22Rv1 (cell line): ENCODE data around the gene OSBPL2.

ENCODE experiments used
- H3K27ac ChIP-seq: fragments of 450-650 bp; 2 replicates; pipeline ENCODE4 v1.5.1; 2017
- ZFX ChIP-seq: fragments of 450-650 bp; IDR thresholded peaks from 2 replicates; pipeline ENCODE4 v1.6.1; 2017; ENCODE audit warnings: antibody characterized with exemption, borderline replicate concordance
- TF ChIP-seq, protein P1 (sequence below): fragments of 450-650 bp; IDR thresholded peaks from 2 replicates; pipeline ENCODE4 v1.5.1; 2017; ENCODE audit warnings: mild to moderate bottlenecking

The OSBPL2 gene

DNA sequence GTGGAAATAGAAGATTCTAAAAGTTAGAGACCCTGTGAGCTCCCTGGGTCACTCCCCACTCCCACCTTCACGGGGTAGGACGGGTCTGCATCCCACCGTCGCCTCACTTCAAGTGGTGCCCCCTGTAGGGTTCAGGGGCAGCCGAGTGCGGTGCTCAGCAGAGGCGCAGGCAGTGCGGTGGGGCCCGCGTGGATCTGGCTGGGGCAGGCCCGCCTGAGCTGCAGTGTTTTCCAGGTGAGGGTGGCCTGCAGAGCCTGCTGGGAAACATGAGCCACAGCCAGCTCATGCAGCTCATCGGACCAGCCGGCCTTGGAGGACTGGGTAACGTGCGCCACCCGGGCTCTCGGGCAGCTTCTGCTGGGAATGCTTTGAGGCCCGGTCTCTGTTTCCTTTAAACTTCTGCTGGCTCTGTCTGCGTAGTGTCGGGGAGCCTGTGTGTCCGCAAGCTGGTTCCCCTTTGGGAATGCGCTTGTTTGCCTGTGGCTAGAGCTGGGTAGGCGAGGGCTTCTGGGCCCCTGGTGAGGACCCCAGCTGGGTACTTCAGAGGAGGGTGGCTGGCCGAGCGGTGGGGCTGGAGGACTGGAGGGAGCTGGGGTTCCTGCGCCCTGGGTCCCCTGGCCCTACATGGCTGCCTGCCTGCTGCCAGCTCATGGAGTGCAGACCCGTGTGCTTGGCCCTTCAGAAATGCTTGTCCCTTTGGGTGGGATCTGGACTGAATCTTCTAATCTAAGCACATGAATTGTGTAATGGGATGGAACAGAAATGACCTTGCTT is 68.3 kb downstream of the OSBPL2 start:
- TF ChIP-seq ZFX = no peak
- TF ChIP-seq, protein P1, sequence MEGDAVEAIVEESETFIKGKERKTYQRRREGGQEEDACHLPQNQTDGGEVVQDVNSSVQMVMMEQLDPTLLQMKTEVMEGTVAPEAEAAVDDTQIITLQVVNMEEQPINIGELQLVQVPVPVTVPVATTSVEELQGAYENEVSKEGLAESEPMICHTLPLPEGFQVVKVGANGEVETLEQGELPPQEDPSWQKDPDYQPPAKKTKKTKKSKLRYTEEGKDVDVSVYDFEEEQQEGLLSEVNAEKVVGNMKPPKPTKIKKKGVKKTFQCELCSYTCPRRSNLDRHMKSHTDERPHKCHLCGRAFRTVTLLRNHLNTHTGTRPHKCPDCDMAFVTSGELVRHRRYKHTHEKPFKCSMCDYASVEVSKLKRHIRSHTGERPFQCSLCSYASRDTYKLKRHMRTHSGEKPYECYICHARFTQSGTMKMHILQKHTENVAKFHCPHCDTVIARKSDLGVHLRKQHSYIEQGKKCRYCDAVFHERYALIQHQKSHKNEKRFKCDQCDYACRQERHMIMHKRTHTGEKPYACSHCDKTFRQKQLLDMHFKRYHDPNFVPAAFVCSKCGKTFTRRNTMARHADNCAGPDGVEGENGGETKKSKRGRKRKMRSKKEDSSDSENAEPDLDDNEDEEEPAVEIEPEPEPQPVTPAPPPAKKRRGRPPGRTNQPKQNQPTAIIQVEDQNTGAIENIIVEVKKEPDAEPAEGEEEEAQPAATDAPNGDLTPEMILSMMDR = no peak
- 0 out of 2 replicates have a peak overlapping the region, but pooled peaks have one; percentile 18 for H3K27ac ChIP-seq

DNA sequence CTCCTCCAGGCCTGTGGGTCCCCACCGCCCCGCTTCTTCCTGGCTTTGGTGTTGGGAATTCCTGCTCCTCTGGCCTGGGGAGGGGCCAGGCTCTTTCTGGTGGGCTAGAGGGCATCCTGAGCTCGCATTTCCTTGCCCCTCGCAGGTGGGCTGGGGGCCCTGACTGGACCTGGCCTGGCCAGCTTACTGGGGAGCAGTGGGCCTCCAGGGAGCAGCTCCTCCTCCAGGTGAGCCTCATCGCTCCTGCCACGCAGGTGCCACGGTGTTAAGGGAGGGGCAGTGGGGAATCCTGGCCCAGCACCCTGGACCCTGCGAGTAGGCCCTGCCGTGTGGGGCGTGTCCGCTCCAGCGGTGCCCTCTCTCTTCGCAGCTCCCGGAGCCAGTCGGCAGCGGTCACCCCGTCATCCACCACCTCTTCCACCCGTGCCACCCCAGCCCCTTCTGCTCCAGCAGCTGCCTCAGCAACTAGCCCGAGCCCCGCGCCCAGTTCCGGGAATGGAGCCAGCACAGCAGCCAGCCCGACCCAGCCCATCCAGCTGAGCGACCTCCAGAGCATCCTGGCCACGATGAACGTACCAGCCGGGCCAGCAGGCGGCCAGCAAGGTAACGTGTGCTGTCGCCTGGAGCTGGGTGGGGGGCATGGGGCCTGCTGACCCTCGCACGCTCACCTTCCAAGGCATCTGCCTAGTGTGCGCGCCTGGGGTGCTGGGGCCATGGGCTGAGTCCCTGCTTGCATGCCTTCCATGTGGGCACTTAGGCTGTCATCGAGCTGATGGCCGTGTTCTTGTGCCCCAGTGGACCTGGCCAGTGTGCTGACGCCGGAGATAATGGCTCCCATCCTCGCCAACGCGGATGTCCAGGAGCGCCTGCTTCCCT is 69.1 kb downstream of the OSBPL2 start:
- 0 out of 2 replicates have a peak overlapping the region, but pooled peaks have one; percentile 18 for H3K27ac ChIP-seq
- TF ChIP-seq, protein P1 = no peak
- TF ChIP-seq ZFX = no peak

DNA sequence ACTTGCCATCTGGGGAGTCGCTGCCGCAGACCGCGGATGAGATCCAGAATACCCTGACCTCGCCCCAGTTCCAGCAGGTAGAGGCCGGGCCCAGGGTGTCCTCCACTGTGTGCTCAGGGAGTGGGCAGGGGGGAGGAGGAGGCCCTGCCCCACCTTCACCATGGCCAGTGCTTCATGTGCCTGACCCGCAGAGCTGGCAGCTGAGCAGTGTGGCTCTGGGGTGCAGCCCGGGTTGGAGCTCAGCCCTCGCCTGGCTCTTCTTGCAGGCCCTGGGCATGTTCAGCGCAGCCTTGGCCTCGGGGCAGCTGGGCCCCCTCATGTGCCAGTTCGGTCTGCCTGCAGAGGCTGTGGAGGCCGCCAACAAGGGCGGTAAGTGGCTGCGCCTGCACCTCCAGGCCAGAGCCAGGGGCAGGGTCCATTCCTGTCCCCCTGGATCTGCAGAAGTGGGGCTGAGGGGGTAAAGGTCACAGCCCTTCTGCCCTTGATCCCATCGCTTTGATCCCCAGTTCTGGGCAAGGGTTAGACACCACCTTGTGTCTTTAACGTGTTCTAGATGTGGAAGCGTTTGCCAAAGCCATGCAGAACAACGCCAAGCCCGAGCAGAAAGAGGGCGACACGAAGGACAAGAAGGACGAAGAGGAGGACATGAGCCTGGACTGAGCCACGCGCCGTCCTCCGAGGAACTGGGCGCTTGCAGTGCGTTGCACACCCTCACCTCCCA is 69.9 kb downstream of the OSBPL2 start:
- no peak for TF ChIP-seq ZFX
- TF ChIP-seq, protein P1 = no peak
- peak overlapping the region; percentile 20; the same call in 1 of the 2 replicates for H3K27ac ChIP-seq

DNA sequence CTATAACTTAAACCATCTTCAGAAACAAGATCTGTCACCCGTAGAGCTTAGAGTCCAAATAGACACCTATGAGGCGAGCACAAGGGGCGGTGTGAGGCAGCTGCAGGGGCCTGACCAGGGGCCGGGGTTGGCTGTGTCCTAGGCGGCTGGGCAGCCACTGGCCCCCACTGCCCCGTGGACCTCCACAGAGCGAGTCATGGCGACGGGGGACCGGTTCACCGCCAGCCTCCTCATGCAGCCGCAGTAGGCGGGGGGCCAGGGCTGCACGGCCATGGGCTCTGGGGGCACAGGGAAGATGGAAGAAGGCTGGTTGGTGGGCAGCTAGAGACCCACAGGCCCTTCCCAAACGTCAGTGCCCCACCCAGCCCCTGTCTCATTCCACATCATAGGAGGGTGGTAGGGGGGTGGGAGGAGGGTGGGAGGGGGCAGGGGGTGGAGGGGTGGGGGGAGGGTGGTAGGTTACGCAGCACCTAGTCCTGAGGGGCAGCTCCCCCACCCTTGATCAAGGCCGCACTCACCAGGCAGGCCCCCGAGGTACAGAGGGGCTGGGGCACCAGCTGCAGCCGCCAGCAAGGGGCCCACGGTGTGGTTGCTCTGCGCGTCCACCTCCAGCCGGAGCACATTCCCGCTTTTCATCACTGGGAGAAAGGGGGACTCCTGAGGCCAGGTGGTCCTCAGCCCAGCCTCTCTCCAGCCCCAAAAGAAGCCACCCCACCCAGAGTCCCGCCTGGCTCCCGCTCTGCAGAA is 71.0 kb downstream of the OSBPL2 start:
- peak overlapping the region; percentile 20; the same call in 1 of the 2 replicates for H3K27ac ChIP-seq

DNA sequence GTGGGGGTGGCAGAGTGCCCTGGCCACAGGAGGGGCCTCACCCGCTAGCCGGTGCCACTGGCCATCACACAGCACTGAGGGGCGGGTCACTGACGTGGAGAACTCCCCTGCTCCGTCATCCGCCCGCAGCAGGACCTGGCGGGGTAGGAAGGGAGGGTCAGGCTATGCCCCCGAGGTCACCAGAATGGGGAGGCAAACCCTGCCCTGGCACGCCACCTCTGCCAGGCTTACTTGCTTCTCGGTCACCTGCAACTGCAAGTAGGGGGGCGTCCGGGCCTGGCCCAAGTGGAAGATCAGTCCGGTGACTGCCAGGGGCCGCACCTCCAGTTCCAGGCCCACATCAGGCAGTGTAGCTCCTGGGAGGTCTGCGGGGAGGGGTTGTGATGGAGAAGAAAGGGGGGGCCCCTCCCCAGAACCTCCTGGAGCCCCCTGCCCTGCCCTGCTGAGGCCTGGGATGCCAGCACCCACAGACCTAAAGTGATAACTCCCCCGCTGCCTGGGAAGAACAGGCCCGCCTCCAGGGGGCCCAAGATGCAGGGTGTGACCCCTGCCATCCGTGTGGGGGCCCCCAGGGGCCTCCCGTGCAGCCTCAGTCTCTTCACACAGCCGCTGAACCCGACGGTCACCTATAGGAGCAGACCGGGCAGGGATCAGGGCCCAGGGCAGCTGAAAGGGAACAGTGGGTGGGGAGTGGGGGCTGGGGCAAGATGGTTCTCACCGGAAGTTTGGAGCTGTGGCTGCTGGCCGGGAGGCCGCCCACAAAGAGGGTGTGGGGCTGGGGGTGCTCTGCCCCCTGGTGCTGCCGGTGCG is 71.8 kb downstream of the OSBPL2 start:
- H3K27ac ChIP-seq = no peak overlapping the region
- TF ChIP-seq ZFX = no peak
- TF ChIP-seq, protein P1 = no peak

More for the DNA sequence above, 71.0 kb downstream of the OSBPL2 start:
- TF ChIP-seq ZFX = no peak
- TF ChIP-seq, protein P1 = no peak

DNA sequence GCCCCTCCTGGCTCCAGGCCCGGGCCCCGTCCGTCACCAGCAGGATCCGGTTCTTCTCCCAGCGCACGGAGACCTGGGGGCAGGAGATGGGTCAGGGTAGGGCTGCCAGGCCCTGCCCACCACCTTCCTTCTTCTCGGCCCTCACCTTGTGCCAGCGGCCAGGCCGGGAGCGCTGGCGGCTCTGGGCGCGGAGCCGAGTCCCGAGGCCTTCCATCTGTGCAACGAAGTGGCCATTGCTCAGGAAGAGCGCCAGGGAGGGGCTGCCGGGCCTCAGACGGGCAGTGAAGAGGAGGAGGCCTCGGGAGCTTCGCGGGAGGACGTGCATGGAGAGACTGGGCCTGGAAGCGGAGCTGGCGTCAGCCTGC is 72.4 kb downstream of the OSBPL2 start:
- TF ChIP-seq, protein P1 = no peak
- TF ChIP-seq ZFX = no peak
- H3K27ac ChIP-seq = no peak overlapping the region
